HL-60 (cell line): ENCODE data around the gene MAMDC2.

Experiments
- DNase-seq, 2 experiments: peaks; one replicate each; pipeline ENCODE4 v3.0.0-alpha.2; 2010 to 2020; ENCODE audit warnings: low read depth in 1 of 2, low spot score in 1 of 2
- H3K27ac ChIP-seq: fragments of 250-450 bp; sonication (Bioruptor Pico); replicated peaks from 2 replicates; pipeline ENCODE4 v1.5.1; 2020; ENCODE audit warnings: mild to moderate bottlenecking, moderate library complexity
- H3K27me3 ChIP-seq: fragments of 250-450 bp; sonication (Bioruptor Pico); 2 replicates; pipeline ENCODE4 v1.5.1; 2021; ENCODE audit warnings: mild to moderate bottlenecking, moderate library complexity; ENCODE audit not compliant: insufficient read depth, poor library complexity, severe bottlenecking
- H3K4me3 ChIP-seq: replicated peaks from 2 replicates; pipeline ENCODE4 v1.5.1; 2011; ENCODE audit warnings: mild to moderate bottlenecking, control low read depth, low read length; ENCODE audit not compliant: insufficient read depth
- GABPA ChIP-seq: IDR thresholded peaks from 2 replicates; pipeline ENCODE4 v1.6.1; 2012; ENCODE audit warnings: low read depth
- POLR2AphosphoS5 ChIP-seq: IDR thresholded peaks from 2 replicates; pipeline ENCODE4 v1.6.1; 2012; ENCODE audit warnings: low read depth
- REST ChIP-seq: IDR thresholded peaks from 2 replicates; pipeline ENCODE4 v1.6.1; 2012; ENCODE audit warnings: low read depth; ENCODE audit not compliant: insufficient replicate concordance
- SPI1 ChIP-seq: IDR thresholded peaks from 2 replicates; pipeline ENCODE4 v1.6.1; 2012; ENCODE audit warnings: low read depth, mild to moderate bottlenecking, borderline replicate concordance
- TF ChIP-seq, protein P1 (sequence below): IDR thresholded peaks from one replicate; pipeline ENCODE4 v1.5.1; 2011; ENCODE audit warnings: low read length, control low read depth, inconsistent platforms; ENCODE audit not compliant: insufficient read depth

Gene MAMDC2

DNA sequence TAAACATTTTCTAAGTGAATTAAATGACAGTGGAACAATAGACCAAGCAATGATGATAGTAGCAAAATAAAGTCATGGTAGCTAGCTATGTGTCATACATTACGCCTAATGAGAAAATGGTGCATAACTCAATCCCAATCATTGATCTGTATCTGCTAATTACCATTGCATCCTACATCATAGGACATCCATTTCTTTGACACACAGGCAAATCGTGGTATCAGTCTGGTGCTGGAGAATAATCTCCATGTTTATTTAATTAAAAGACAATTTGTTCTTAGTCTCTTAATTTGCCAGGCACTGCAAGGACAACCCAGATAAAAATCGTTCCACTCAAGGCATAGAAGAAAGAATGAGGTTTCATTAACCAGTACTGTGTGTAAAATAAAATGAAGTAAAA, 125.6 kb downstream of the MAMDC2 start:
- TF ChIP-seq POLR2AphosphoS5 (no peak), REST (no peak), SPI1 (no peak), GABPA (no peak)
- TF ChIP-seq, protein P1, sequence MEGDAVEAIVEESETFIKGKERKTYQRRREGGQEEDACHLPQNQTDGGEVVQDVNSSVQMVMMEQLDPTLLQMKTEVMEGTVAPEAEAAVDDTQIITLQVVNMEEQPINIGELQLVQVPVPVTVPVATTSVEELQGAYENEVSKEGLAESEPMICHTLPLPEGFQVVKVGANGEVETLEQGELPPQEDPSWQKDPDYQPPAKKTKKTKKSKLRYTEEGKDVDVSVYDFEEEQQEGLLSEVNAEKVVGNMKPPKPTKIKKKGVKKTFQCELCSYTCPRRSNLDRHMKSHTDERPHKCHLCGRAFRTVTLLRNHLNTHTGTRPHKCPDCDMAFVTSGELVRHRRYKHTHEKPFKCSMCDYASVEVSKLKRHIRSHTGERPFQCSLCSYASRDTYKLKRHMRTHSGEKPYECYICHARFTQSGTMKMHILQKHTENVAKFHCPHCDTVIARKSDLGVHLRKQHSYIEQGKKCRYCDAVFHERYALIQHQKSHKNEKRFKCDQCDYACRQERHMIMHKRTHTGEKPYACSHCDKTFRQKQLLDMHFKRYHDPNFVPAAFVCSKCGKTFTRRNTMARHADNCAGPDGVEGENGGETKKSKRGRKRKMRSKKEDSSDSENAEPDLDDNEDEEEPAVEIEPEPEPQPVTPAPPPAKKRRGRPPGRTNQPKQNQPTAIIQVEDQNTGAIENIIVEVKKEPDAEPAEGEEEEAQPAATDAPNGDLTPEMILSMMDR = no peak

GRCh38 chr9:70170151-70170790, 126.6 kb downstream of the MAMDC2 start:
- Histone ChIP-seq H3K27me3 (no peaks in the 10 kb centered on the region), H3K27ac (no peak overlapping the region), H3K4me3 (no peak overlapping the region)
- TF ChIP-seq, protein P1 = no peak
- TF ChIP-seq SPI1 (no peak), POLR2AphosphoS5 (no peak), GABPA (no peak), REST (no peak)
- DNase-seq = no peak

More for the DNA sequence above, 125.6 kb downstream of the MAMDC2 start:
- no peak for DNase-seq
- H3K27me3 ChIP-seq = no peaks in the 10 kb centered on the region
- H3K4me3 ChIP-seq = no peak overlapping the region
- no peak overlapping the region for H3K27ac ChIP-seq

GRCh38 chr9:70172532-70172931, 128.9 kb downstream of the MAMDC2 start:
- Histone ChIP-seq H3K27me3 (no peaks in the 10 kb centered on the region), H3K4me3 (no peak overlapping the region), H3K27ac (no peak overlapping the region)
- no peak for DNase-seq
- TF ChIP-seq SPI1 = no peak
- no peak for TF ChIP-seq REST
- TF ChIP-seq POLR2AphosphoS5 = no peak
- TF ChIP-seq, protein P1 = no peak
- no peak for TF ChIP-seq GABPA
